A673 (cell line): Measurements from ENCODE around the gene FRMPD4. TPM values are rescaled to one million over a fixed set of nuclear protein-coding genes. Genes with fewer than 3 reads are reported as not detected.
A peak's percentile ranks its signal among the peaks of the same experiment; 100 is the strongest.

Experiments used
- BruUV-seq: library from RNA; stranded (reverse); fragments of 400-500 nt; replicated peaks from 2 replicates; lab custom pipeline; 2021; lab: Mats Ljungman, UMichigan
- CTCF ChIA-PET: fragments of 300-600 bp; sonication (Branson Sonifier 250); formaldehyde crosslinking; loops from one replicate; lab custom pipeline; 2022; ENCODE audit warnings: antibody characterized with exemption; lab: Charles Lee
- POLR2A ChIA-PET: fragments of 300-600 bp; sonication (Branson Sonifier 250); formaldehyde crosslinking; loops from one replicate; lab custom pipeline; 2022; ENCODE audit warnings: antibody characterized with exemption; ENCODE audit not compliant: low non-redundant PET; lab: Charles Lee
- DNase-seq: peaks from one replicate; pipeline ENCODE4 v3.0.0-alpha.2; 2015; ENCODE audit warnings: low spot score
- H3K27ac ChIP-seq: fragments of 200-600 bp; sonication (generic); 2 replicates; pipeline ENCODE4 v1.5.1; 2016; ENCODE audit warnings: mixed run types, low read depth, mild to moderate bottlenecking, mixed read lengths, antibody characterized with exemption, low read length; ENCODE audit not compliant: poor library complexity, severe bottlenecking
- H3K27me3 ChIP-seq: fragments of 200-600 bp; sonication (generic); replicated peaks from 2 replicates; pipeline ENCODE4 v1.6.1; 2017; ENCODE audit warnings: mixed run types, low read depth, mild to moderate bottlenecking, mixed read lengths, antibody characterized with exemption, low read length; ENCODE audit not compliant: insufficient read depth, poor library complexity
- H3K36me3 ChIP-seq: fragments of 200-600 bp; sonication (generic); 2 replicates; pipeline ENCODE4 v1.6.1; 2016; ENCODE audit warnings: mixed run types, mild to moderate bottlenecking, mixed read lengths, antibody characterized with exemption, low read length; ENCODE audit not compliant: insufficient read depth, poor library complexity, severe bottlenecking
- H3K4me1 ChIP-seq: fragments of 200-600 bp; sonication (generic); 2 replicates; pipeline ENCODE4 v1.6.1; 2017; ENCODE audit warnings: mixed run types, mild to moderate bottlenecking, mixed read lengths, antibody characterized with exemption, low read length; ENCODE audit not compliant: insufficient read depth, poor library complexity, severe bottlenecking
- H3K4me3 ChIP-seq: fragments of 200-600 bp; sonication (generic); 2 replicates; pipeline ENCODE4 v1.5.1; 2016; ENCODE audit warnings: low read depth, mixed run types, mild to moderate bottlenecking, mixed read lengths, low read length; ENCODE audit not compliant: poor library complexity, severe bottlenecking
- H3K9me3 ChIP-seq: fragments of 200-600 bp; sonication (generic); 2 replicates; pipeline ENCODE4 v1.6.1; 2016; ENCODE audit warnings: mixed run types, low read depth, mild to moderate bottlenecking, mixed read lengths, antibody characterized with exemption, low read length; ENCODE audit not compliant: poor library complexity, severe bottlenecking
- CTCF ChIP-seq: fragments of 300-800, 200-600 bp; sonication (generic); conservative IDR thresholded peaks from 2 replicates; pipeline ENCODE4 v1.5.1; 2017; ENCODE audit warnings: low read depth, mild to moderate bottlenecking, antibody characterized with exemption, low read length, moderate library complexity, mixed read lengths
- EZH2 ChIP-seq: fragments of 200-600 bp; sonication (generic); IDR thresholded peaks from 2 replicates; pipeline ENCODE4 v1.6.1; 2017; ENCODE audit warnings: borderline replicate concordance, low read depth, mild to moderate bottlenecking, mixed read lengths, antibody characterized with exemption, low read length; ENCODE audit not compliant: poor library complexity, severe bottlenecking
- intact Hi-C: fragments of 100-400 bp; cut with micrococcal nuclease; formaldehyde crosslinking; loops from one replicate; pipeline ENCODE4 v1.10.0; 2022; ENCODE audit not compliant: unreplicated experiment
- total RNA-seq: library from RNA; stranded (reverse); gene quantifications from 2 replicates; pipeline ENCODE4 v1.2.3, GENCODE V29; 2021

The FRMPD4 gene
- total RNA-seq, 1 experiment from 2014 or later, result not detected

- Histone ChIP-seq H3K27ac (no peak overlapping the region), H3K9me3 (no peaks in the 10 kb centered on the region), H3K4me3 (no peak overlapping the region), H3K36me3 (no peaks in the 10 kb centered on the region), H3K27me3 (no peaks in the 10 kb centered on the region), H3K4me1 (no peaks in the 10 kb centered on the region)
- POLR2A ChIA-PET, result no interaction called here
- TF ChIP-seq EZH2 (no peak), CTCF (no peak)
- no peak for DNase-seq
- CTCF ChIA-PET, result no interaction called here
- BruUV-seq, result no TSS peak
- intact Hi-C loops, result loop anchor here (10.0 kb wide), 1 partner anchor 488 kb away; no protein-coding TSS in a partner anchor
Observed at GRCh38 chrX:12563121-12563520, 424.8 kb downstream of the FRMPD4 start.

- H3K9me3 ChIP-seq, result no peaks in the 10 kb centered on the region
- H3K27ac ChIP-seq, result no peak overlapping the region
- intact Hi-C loops, result loop anchor here (10.0 kb wide), 1 partner anchor 489 kb away; no protein-coding TSS in a partner anchor
- TF ChIP-seq CTCF, result no peak
- TF ChIP-seq EZH2, result no peak
- ChIA-PET CTCF (no interaction called here), POLR2A (no interaction called here)
- no TSS peak for BruUV-seq
- H3K27me3 ChIP-seq, result no peaks in the 10 kb centered on the region
- no peaks in the 10 kb centered on the region for H3K4me1 ChIP-seq
- H3K36me3 ChIP-seq, result no peaks in the 10 kb centered on the region
- no peak for DNase-seq
- H3K4me3 ChIP-seq, result no peak overlapping the region
Observed at GRCh38 chrX:12564221-12564620, 425.9 kb downstream of the FRMPD4 start.

- CTCF ChIA-PET, result no interaction called here
- TF ChIP-seq CTCF (peak; percentile 73), EZH2 (no peak)
- Histone ChIP-seq H3K27ac (no peak overlapping the region), H3K36me3 (no peaks in the 10 kb centered on the region), H3K4me1 (no peaks in the 10 kb centered on the region), H3K4me3 (no peak overlapping the region), H3K27me3 (no peaks in the 10 kb centered on the region), H3K9me3 (no peaks in the 10 kb centered on the region)
- POLR2A ChIA-PET, result no interaction called here
- no TSS peak for BruUV-seq
- peak; percentile 14 for DNase-seq
- intact Hi-C loops, result loop anchor here (10.0 kb wide), 1 partner anchor 493 kb away; no protein-coding TSS in a partner anchor
Observed at GRCh38 chrX:12567857-12568256, 429.6 kb downstream of the FRMPD4 start.
